ENCODE results near the gene GRAMD1B.
"Not testable (repeated sequence)": the region's sequence is repeated elsewhere in the genome, so short reads cannot be mapped to it uniquely, and the experiment has no call there.

The GRAMD1B gene

GRCh38 chr11:123641495-123641840 lies 211.4 kb downstream of the GRAMD1B start:
- DNase-seq (ENCODE audit: low spot score): no peak

- no peak for DNase-seq (ENCODE audit: low spot score)
Measured at GRCh38 chr11:123642435-123642834, 212.4 kb downstream of the GRAMD1B start.

GRCh38 chr11:123645286-123645975 lies 215.4 kb downstream of the GRAMD1B start:
- DNase-seq (ENCODE audit: low spot score): no peak

- no peak for DNase-seq (ENCODE audit: low spot score)
Measured at GRCh38 chr11:123650901-123651300, 220.8 kb downstream of the GRAMD1B start.

GRCh38 chr11:123652599-123652998 lies 222.5 kb downstream of the GRAMD1B start:
- no peak for DNase-seq (ENCODE audit: low spot score)

- no peak for DNase-seq (ENCODE audit: low spot score)
Measured at GRCh38 chr11:123653483-123653826, 223.4 kb downstream of the GRAMD1B start.

GRCh38 chr11:123653827-123654565 lies 223.9 kb downstream of the GRAMD1B start:
- DNase-seq (ENCODE audit: low spot score): peak; percentile 80

GRCh38 chr11:123654566-123655081 lies 224.6 kb downstream of the GRAMD1B start, which contains the start of gene SCN3B:
Gene SCN3B (minus strand): TSS chr11:123654624. CDS start chr11:123653801, 823 bp downstream.
- DNase-seq (ENCODE audit: low spot score): peak; percentile 95

GRCh38 chr11:123659311-123659710 lies 229.2 kb downstream of the GRAMD1B start:
- DNase-seq (ENCODE audit: low spot score): no peak

- not testable (repeated sequence) for DNase-seq (ENCODE audit: low spot score)
Measured at GRCh38 chr11:123659965-123660364, 229.9 kb downstream of the GRAMD1B start.

GRCh38 chr11:123665306-123665705 lies 235.2 kb downstream of the GRAMD1B start:
- no peak for DNase-seq (ENCODE audit: low spot score)

- no peak for DNase-seq (ENCODE audit: low spot score)
Measured at GRCh38 chr11:123670081-123670480, 240.0 kb downstream of the GRAMD1B start.

- no peak for DNase-seq (ENCODE audit: low spot score)
Measured at GRCh38 chr11:123671534-123671933, 241.5 kb downstream of the GRAMD1B start.

- no peak for DNase-seq (ENCODE audit: low spot score)
Measured at GRCh38 chr11:123672568-123672967, 242.5 kb downstream of the GRAMD1B start.

GRCh38 chr11:123674297-123674696 lies 244.2 kb downstream of the GRAMD1B start:
- no peak for DNase-seq (ENCODE audit: low spot score)

All from iPS-NIHi11 (cell line).